ENCODE data around the gene SGCB. TPM values are rescaled to one million over a fixed set of nuclear protein-coding genes. Genes with fewer than 3 reads are reported as not detected.
"Not testable (repeated sequence)": the region's sequence is repeated elsewhere in the genome, so short reads cannot be mapped to it uniquely, and the experiment has no call there.

Gene SGCB, protein sequence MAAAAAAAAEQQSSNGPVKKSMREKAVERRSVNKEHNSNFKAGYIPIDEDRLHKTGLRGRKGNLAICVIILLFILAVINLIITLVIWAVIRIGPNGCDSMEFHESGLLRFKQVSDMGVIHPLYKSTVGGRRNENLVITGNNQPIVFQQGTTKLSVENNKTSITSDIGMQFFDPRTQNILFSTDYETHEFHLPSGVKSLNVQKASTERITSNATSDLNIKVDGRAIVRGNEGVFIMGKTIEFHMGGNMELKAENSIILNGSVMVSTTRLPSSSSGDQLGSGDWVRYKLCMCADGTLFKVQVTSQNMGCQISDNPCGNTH
- total RNA-seq = 10 to 100 TPM; 14.1 to 14.4 TPM

DNA sequence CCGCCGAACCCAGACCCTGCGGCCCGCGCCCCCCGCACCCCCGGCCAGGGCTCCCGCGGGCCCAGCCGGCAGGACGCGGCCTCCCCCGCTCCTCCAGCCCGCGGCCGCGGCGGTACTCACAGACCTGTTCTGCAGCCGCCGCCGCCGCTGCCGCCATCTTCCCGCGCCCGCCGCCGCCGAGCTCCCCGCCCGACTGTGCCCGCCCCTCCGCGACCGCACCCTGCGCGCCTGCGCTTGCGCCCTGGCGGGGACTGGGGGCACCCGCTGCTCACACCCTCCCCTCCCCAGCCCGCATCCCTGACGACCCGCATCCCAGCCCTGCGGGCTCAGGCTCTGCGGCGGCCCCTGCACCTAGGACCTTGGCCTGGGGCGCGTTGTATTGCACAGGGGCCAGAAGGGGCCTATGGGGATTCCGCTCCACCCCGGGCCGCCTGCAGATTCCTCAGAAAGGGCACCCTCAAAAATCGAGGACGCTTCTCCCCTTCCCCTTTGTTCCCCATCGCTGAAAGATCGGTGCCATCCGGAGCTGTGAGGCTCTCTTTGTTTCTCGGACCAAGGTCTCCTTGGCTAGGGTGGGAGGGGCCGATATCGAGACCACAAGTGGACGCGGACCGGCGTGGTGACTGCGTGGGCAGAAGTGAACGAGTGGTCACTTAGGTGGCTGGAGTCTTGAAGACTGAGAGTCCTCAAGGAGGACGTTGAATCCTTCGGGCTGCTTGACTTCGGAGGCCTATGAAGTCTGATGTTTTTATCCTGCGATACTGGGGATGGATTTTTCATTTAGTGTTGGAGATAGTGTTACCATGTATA is at the start of gene SGCB:
TSS of gene SGCB (minus strand) at position 197 of the 810 bp plus-strand sequence. CDS start at position 157, 40 bp downstream.
- ChIA-PET POLR2A (interaction anchor here (1.2 kb wide), 1 partner anchor 196 kb away, joined by 4 read pairs; the partner anchor contains the start of gene DCUN1D4), CTCF (no interaction called here)

DNA sequence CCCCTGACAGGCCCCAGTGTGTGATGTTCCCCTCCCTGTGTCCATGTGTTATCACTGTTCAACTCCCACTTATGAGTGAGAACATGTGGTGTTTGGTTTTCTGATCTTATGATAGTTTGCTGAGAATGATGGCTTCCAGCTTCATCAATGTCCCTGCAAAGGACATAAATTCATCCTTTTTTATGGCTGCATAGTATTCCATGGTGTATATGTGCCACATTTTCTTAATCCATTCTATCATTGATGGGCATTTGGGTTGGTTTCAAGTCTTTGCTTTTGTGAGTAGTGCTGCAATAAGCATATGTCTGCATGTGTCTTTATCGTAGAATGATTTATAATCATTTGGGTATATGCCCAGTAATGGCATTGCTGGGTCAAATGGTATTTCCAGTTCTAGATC is 48.3 kb upstream of the SGCB start:
- POLR2A ChIA-PET, CTCF ChIA-PET: not testable (repeated sequence)

DNA sequence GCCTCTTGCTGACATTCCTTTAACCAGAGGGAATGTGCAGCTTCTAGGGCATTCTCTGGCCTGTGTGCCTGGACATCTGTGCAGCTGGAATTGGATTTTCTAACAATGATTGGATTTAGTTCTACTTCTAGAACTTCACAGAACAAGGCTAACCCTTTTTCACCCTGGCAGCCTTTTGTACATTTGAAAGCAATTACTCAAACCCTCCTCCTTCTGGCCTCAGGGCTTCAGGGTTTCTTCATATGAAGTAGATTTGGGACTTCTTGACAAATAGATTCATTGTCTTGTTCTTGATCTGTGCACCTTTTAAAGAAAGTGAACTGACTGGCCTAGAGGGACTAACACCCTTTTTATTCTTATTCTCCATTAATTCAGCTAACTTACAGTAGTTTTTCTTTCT is 43.1 kb upstream of the SGCB start:
- CTCF ChIA-PET = no interaction called here
- POLR2A ChIA-PET = no interaction called here

DNA sequence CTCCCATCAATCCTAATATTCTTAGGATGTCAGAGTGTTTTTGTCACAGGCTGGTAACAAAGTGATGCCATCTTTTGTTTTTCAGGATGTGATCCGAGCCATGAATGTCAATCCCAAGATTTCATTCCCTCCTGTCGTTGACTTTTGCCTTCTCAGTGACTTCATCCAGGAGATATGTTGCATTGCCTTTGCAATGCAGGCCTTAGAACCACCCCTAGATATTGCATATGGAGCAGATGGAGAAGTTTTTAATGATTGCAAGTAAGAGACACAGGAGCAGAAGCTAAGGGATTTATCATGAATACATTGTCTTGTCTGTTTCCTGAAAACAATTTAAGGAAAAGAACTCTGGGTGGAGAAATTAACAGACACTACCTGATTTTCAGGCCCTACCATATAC is 41.6 kb upstream of the SGCB start:
- ChIA-PET POLR2A (no interaction called here), CTCF (no interaction called here)

DNA sequence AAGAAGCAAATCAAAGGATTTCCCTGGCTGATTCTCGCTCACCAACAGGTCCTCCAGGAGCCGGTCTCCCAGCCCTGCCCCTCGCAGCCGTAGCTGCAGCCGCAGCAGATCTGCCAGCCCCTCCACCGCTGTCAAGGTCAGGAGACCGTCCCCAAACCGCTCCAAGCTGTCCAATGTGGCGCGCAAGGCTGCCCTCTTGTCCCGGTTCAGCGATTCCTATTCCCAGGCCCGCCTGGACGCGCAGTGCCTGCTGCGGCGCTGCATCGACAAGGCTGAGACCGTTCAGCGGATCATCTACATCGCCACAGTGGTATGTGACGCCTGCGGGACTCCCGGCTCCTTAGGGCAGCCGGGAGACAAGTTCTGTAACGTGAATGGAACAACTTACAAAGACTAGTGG is 38.6 kb upstream of the SGCB start:
- POLR2A ChIA-PET = no interaction called here
- CTCF ChIA-PET = no interaction called here

DNA sequence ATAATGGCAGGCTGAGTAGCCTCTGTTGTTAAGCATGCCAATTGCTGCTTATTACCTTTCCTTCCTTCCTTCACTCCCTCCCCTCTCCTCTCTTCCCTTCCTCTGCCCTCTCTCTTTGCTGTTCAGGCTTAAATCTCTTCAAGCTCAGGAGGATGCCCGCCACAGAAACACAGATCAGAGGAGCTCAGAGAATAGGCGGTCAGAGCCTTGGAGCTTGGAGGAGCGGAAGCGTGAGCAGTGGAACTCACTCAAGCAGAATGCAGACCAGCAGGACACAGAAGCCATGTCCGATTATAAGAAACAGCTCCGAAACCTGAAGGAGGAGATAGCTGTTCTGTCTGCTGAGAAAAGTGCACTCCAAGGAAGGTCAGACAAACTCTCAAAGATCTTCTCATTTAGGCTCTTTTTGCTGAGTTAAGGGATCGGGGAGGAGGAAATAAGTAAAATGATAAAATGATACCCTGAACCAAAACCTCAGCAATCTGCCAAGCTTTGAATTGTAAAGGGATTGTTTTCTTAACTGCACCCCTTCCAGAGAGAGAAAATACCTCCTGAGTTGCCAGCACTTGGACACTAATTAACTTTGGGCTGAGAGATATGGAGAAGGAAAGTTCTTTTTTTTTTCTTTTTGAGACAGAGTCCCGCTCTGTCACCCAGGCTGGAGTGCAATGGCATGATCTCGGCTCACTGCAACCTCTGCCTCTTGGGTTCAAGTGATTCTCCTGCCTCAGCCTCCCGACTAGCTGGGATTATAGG is 33.9 kb upstream of the SGCB start:
- CTCF ChIA-PET = no interaction called here

DNA sequence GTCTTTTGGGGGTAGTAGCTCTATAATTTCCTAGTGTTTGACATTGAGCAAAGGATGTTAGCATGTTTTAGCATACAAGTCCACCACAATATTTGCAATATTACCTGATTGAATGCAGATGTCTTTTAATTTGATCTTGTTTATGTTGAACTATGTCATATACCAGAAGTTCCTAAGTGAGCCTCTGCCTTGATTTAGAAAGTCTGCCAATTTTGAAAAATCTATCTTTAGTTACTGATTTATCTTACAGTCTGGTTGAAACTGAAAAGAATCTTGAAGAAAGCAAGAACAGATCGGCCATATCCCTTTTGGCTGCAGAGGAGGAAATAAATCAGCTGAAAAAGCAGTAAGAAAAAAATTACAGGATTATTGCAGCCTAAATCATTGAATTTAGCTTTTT is 31.5 kb upstream of the SGCB start:
- ChIA-PET POLR2A (no interaction called here), CTCF (no interaction called here)

More for the DNA sequence above, 33.9 kb upstream of the SGCB start:
- POLR2A ChIA-PET = no interaction called here

DNA sequence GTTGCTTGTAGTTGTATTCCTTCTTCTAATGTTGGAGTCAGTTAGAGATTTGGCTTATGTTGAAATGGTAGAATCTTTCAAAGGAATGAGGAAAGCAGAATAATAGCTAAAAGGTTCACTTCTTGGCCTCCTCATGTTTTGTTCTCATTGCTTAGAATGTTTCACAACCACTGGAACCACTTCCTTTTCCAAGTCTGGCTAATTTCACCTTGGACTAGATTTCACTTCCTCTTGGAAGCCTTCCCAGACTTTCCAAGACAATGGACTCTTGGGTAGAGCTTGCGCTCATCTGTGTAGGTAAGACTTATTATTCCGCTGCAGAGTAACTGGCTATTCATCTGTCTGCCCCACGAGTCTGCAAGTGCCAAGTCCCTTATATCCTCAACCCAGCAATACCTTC is 21.3 kb upstream of the SGCB start:
- POLR2A ChIA-PET = no interaction called here
- CTCF ChIA-PET = no interaction called here

DNA sequence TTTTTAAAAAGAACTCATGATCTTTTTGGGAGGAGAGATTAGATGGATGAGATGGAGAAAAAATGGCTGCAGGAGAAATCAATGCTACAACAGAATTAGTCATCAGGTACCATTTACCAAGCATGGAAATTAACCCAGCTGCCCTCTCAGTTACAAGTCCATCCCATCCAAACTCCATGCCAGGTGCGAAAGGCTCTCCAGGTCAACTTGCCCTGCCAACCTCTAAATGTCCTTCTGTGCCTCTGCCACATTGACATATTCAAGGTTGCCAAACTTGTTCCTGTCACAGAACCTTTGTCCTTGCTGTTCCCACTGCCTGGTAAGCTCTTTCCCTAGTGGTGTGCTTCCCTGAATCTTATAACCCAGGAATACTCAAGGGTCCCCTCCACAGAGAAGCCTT is 20.2 kb upstream of the SGCB start:
- ChIA-PET CTCF (no interaction called here), POLR2A (no interaction called here)

DNA sequence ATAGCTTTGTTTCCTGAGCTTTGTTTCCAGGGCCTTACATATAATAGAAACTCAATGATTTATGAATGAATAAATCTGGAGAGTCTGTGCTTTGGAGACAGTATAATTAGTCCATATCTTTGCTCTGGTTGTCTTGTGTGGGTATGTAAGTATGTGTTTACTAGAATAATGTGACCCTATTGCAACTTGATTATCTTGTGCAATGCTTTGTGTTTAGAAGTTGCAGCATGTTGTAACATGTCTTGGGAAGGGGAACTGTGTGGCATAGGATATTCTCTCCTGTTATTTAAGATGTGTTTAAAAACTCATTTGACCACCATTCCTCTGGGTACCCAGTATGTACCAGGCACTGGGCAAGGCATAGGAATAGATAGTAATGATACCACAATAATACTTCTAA is 19.1 kb upstream of the SGCB start:
- CTCF ChIA-PET = no interaction called here
- POLR2A ChIA-PET = no interaction called here

DNA sequence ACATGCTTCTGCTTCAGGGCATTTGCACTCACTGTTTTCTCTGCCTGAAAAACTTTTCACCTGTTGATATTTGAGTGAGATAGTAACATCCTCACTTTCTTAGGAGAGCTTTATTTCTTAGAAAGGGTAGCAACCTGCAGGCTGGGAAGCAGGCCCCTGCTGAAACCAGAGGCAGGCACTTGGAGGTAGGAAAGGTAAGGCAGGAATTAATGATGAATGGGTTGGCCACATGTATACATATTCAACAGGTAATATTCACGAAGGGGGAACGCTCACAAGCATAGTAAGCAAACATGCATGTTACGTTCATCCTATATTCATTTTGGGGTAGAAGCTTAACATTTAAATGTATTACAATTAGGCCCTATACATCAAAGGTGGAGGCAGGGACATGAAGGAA is 16.2 kb upstream of the SGCB start:
- ChIA-PET CTCF (no interaction called here), POLR2A (no interaction called here)

DNA sequence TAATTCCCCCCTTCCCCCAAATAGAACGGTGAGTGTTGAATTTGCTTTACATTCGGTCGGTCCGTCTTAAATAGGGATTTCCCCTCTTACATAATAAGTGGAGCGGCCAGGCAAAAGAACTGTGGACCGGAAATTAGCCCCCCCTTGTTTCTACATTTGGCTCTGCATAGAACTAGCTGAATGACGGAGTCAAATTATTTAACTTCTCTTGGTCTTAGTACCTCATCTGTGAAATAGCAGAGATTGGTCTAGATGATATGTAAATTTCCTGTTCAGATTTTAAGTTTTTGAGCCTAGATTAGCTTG is 14.3 kb upstream of the SGCB start:
- CTCF ChIA-PET = no interaction called here
- POLR2A ChIA-PET = no interaction called here

DNA sequence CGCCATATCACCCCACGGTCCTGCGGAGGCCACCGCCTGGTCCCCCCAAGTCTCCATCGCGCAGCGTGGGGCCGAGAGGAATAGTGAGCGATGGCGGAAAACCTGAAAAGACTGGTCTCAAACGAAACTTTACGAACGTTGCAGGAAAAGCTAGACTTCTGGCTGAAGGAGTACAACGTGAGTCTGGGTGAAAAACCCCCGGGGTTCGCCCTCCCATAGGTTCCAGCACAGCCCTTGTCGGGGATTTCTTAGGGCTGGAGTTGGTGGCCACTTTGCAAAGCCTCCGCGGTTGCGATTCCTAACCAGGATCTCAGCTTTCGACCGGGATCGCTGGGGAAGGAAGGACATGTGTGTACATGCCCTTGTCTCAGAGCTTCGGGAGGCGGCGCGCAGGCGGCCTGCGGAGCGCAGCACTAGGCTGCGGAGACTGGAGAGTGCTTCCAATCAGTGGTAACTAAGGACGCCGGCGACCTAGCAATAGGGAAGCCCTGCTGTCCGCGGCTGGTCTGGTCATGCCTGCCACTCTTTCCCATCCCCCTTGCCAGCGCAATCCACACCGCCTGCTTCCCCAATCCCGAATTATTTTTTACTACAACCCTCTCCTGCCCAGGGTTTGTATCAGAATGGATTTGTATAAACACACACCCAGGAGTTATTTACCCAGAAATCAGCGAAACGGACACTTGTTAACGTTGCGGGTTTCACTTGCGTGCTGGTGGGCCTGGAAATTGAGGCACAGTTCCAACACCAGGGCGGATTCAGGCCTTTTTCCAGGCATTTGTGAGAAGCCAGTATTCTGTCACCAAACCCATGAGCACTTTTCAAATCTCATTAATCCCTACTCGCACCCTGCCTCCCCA is 13.7 kb upstream of the SGCB start:
- POLR2A ChIA-PET = no interaction called here
- CTCF ChIA-PET = no interaction called here

DNA sequence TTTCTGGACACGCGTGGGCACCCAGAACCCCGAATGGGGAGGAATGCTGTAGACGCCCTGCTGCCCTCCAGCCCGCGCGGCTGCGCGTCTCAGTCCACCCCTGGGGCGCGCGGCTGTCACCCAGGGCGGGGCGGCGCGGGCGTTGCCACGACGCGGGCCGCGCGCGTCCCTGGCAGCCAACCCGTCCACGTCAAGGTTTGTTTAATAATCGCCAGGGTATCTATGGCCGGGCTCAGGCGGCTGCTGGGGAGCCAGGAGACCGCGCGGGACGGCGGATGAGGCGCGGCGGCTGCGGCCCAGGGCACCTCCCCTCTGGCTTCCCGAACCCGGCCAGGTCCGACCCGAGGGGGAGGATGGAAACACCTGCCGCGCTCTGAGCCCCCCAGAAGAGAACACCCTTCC is 13.1 kb upstream of the SGCB start, which contains the start of gene SPATA18:
TSS of gene SPATA18 (plus strand) at position 92 of the 402 bp plus-strand sequence. CDS start 401 bp downstream, outside the sequence.
- ChIA-PET POLR2A (no interaction called here), CTCF (interaction anchor here (1.2 kb wide), 1 partner anchor 10 kb away, joined by 3 read pairs; no protein-coding TSS in a partner anchor)

DNA sequence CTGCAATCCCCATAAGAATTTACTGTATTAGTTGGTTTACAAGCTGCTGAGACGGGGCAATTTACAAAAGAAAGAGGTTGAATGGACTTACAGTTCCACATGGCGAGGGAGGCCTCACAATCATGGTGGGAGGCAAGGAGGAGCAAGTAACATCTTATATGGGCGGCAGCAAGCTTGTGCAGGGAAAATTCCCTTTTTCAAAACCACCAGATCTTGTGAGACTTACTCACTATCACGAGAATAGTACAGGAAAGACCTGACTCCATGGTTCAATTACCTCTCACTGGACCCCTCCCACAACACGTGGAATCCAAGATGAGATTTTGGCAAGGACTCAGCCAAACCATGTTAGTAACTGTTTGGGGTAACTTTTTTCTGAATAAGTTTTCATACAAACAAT is 11.2 kb upstream of the SGCB start:
- ChIA-PET POLR2A (no interaction called here), CTCF (no interaction called here)

DNA sequence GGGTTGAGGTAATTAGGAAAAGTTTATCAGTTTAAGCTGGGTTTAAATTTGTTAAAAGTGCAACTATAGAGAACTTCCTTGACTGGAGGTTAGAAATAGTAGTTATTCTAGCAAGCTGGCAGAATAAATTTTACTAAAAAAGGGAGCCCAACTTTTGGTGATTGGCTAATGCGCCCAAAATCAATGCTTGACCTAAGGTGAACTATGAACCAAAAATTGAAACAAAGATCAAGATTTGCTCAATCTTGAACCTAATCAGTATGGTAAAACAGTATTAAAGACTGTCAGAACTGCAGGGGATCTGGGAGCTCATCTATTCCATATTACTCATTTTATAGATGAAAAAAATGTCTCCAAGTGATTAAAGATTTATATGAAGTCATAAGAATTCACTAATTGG is 6.9 kb upstream of the SGCB start:
- ChIA-PET CTCF (interaction anchor here (1.2 kb wide), 1 partner anchor 11 kb away, joined by 4 read pairs; no protein-coding TSS in a partner anchor), POLR2A (no interaction called here)

DNA sequence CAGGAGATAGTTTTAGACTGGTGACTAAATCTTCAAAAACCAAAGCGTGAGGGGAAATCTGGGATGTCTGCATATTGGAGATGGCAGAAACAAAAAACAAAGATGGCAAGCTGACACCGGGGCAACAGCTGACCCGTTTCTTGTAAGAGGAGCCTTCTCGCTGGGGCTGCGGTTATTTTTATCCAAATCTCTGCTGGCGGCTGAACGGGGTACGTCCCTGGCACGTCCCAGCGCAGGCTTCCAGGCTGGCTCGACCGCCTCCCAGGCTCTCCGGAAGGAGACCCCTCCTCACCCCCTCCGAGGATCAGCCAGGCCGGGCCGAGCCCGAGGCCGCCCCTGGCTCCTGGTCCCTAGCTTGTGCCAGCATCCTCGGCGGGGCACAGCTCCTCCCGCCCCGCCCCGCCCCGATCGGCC is 403 bp downstream of the SGCB start:
- POLR2A ChIA-PET = interaction anchor here (1.2 kb wide), 1 partner anchor 195 kb away, joined by 4 read pairs; the partner anchor contains the start of gene DCUN1D4
- CTCF ChIA-PET = no interaction called here

DNA sequence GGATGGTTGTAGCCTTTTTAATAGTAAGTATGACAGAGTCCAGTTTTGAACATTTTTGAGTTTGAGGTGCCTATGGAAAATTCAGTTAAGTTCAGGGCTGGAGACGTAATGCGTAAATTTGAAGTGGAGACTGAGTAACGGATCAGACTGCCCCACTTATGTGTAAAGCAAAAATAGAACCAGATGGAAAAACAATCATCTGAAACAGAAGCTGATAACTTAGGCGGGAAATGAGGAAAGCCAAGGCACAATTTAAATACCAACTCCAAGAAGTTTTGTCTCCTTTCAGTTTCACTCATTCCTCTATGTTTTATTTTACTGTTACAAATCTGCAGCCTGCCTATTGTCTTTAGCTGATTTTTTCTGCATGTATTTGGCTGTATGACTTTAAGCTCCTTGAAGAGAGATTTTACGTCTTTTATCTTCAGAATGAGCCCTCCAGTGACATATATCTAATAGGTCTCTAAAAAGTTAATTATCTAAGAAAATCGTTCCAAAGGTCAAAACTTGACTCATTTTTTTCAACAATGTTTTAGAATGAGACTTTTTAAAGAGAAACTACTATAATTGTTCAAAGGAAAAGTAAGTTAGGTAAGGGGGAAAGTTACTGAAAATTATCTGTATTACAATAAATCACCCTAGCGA is 1.1 kb downstream of the SGCB start:
- POLR2A ChIA-PET = no interaction called here
- CTCF ChIA-PET = no interaction called here

DNA sequence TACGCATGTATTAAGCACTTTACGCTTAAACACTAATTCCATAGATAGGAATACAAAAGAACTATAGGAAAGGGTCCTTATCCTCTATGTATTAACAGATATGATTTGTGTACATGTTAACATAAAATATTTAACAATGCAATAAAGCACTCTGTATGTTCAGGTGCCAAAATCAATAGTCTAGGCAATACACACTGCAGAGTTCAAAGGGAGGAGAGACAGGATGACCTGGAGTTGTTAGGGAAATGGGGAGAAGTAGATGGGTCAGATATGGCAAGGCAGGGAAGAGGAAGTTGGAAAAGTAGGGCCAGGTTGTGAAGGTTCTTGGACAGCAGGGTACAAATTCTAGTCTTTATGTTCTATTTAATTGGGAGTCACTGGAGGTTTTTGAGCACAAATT is 2.9 kb downstream of the SGCB start:
- POLR2A ChIA-PET = no interaction called here
- CTCF ChIA-PET = no interaction called here
